Mucosa of descending colon (tissue), 3 donors: ENCODE results near the gene COL23A1. TPM values are rescaled to one million over a fixed set of nuclear protein-coding genes. Genes with fewer than 3 reads are reported as not detected.

Source experiments
- ATAC-seq: fragments of 200-7000 bp; cut with Tn5 transposase; one replicate; pipeline ENCODE4 v1.9.1; 2020; ENCODE audit warnings: mild to moderate bottlenecking, moderate library complexity
- DNase-seq, 3 donors: peaks; one replicate each; pipeline ENCODE4 v3.0.0-alpha.2; 2020
- H3K36me3 ChIP-seq: fragments of 200-600 bp; one replicate; pipeline ENCODE4 v1.8.0; 2021; ENCODE audit warnings: low read depth, mild to moderate bottlenecking
- H3K4me1 ChIP-seq: fragments of 200-600 bp; one replicate; pipeline ENCODE4 v1.8.0; 2021; ENCODE audit warnings: low read depth, mild to moderate bottlenecking
- H3K4me3 ChIP-seq: fragments of 200-600 bp; one replicate; pipeline ENCODE4 v1.8.0; 2021; ENCODE audit warnings: mild to moderate bottlenecking
- H3K9me3 ChIP-seq: fragments of 200-600 bp; one replicate; pipeline ENCODE4 v1.8.0; 2021; ENCODE audit warnings: mild to moderate bottlenecking
- CTCF ChIP-seq: fragments of 200-600 bp; IDR thresholded peaks from one replicate; pipeline ENCODE4 v1.8.0; 2022; ENCODE audit warnings: antibody characterized with exemption, mild to moderate bottlenecking
- intact Hi-C, 2 donors: fragments of 100-400 bp; cut with DNase I in 1 of 2; cut with micrococcal nuclease in 1 of 2; formaldehyde crosslinking; loops; one replicate each; pipeline versions ENCODE4 v1.11.0 to v1.11.1; 2022; cut with DNase I, micrococcal nuclease
- total RNA-seq, 3 donors: library from RNA; stranded (reverse); fragmentation: NEBNext Ultra II Directional in 2 of 3; extraction: Animal tissue kit (Norgen Biotek cat#: 25700) in 2 of 3; gene quantifications; one replicate each; pipeline versions ENCODE4 v1.2.1 to v1.2.4, GENCODE V29; 2021 to 2023
- donor health status: DM: no; HTN: no; CAD: no; lungs with moderate emphysema.
- donor health status: DM: no; HTN: no; CAD: no.
- donor health status: DM: no; HTN: yes; CAD: no.

Gene COL23A1
- total RNA-seq, 3 donors from 2014 or later, result 0.17 to 2.7 (median 0.43) TPM

GRCh38 chr5:178398901-178399700, 191.1 kb downstream of the COL23A1 start:
- no peak for DNase-seq
- Histone ChIP-seq H3K4me1 (no peaks in the 10 kb centered on the region), H3K4me3 (no peak overlapping the region), H3K36me3 (no peaks in the 10 kb centered on the region), H3K9me3 (no peaks in the 10 kb centered on the region)
- intact Hi-C loops, result no loop called here
- ATAC-seq, result no peak
- no peak for TF ChIP-seq CTCF

DNA sequence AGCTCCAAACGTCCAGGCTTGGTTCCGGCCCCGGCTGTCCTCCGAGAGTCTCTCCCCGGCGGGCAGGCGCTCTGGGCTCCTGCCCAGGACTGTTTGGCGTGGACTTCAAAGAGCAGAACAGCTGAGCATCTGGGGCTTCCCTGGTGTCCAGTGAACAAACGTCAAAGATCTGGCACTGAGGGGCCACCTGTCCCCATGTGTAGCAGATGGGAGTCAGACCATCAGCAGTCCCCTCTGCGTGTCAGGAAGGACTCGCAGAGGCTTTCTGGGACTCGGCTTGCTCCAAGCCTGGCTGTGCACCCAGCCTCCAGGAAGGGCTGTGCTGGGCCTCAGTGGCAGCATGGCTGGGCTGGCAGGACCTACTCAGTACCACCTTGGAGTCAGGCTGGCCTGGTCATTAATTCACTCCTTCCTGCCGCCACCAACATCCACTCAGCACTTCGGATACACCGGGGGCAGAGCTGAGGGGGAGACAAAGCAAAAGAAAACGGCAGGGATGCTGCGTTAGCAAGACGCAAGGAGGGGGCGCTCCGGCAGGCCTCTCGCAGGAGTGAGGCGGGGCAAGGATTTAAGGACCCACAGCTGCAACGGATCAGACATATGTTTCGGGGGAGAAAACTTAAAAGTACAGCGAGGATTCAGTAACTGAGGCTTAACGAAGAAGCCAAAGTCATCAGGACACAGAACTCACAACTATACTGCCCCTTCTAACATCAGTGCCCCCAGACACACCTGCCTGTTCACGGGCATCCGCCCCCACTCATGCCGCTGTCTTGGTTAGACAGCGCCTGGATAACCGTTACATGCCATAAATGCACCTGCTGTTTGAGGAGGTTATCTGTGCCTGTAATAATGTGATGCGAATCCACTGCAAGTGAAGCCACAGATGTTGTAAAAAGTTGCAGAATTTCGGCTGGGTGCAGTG, 193.1 kb downstream of the COL23A1 start:
- Histone ChIP-seq H3K4me1 (no peaks in the 10 kb centered on the region), H3K4me3 (no peak overlapping the region), H3K9me3 (no peaks in the 10 kb centered on the region), H3K36me3 (no peaks in the 10 kb centered on the region)
- DNase-seq, result no peak
- TF ChIP-seq CTCF, result no peak
- ATAC-seq, result no peak
- intact Hi-C loops, result no loop called here

DNA sequence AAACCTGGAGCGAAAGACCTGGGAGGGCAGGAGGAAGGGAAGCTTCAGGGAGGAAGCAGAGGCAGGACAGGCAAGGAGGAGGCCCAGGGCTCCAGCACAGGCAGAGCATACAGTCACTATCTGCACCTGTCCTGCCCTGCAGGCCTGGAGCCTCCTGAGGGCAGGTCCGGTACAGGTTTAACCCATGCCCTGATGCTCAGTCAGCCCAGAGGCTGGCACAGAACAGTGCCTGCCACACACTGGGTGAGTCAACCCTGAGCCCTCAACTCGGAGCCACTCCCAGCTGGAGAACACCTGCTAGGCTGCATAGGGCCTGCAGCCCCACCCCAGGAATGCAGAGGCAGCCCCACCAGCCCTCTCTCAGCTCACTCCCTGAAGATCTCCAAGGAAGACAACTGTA, 196.1 kb downstream of the COL23A1 start:
- intact Hi-C loops, result no loop called here
- Histone ChIP-seq H3K4me3 (no peak overlapping the region), H3K9me3 (no peaks in the 10 kb centered on the region), H3K4me1 (no peaks in the 10 kb centered on the region), H3K36me3 (no peaks in the 10 kb centered on the region)
- ATAC-seq (peak; percentile 25), DNase-seq (no peak)
- TF ChIP-seq CTCF, result no peak

DNA sequence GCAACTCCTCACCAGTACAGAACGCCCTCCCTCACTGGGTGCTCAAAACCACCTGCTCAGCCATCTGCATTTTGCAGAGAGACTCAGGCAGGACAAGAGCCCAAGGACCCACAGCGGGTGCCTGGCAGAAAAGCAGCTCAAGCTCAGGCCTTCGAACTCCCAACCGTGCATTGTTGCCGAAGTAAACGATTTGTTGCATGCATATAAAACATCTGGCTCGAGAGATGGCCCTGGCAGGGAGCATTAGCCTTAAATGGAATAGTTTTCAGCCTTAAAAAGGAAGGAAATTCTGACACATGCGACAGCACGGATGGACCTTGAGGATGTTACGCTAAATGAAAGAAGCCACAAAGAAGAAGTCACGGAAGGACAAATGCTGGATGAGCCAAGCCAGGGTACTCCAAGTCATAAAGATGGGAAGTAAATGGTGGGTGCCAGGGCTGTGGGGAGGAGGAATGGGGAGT, 197.2 kb downstream of the COL23A1 start:
- TF ChIP-seq CTCF, result no peak
- H3K9me3 ChIP-seq, result no peaks in the 10 kb centered on the region
- H3K4me1 ChIP-seq, result no peaks in the 10 kb centered on the region
- no peaks in the 10 kb centered on the region for H3K36me3 ChIP-seq
- ATAC-seq (peak; percentile 47), DNase-seq (peak in 1 of 3 donors; percentile 21)
- H3K4me3 ChIP-seq, result no peak overlapping the region
- intact Hi-C loops, result no loop called here

GRCh38 chr5:178392386-178392785, 197.8 kb downstream of the COL23A1 start:
- Histone ChIP-seq H3K4me1 (no peaks in the 10 kb centered on the region), H3K4me3 (no peak overlapping the region), H3K9me3 (no peaks in the 10 kb centered on the region), H3K36me3 (no peaks in the 10 kb centered on the region)
- ATAC-seq (no peak), DNase-seq (no peak)
- intact Hi-C loops, result no loop called here
- TF ChIP-seq CTCF, result no peak
